ENCODE data around the gene LMO1. TPM values are rescaled to one million over a fixed set of nuclear protein-coding genes. Genes with fewer than 3 reads are reported as not detected.

The LMO1 gene
- total RNA-seq, 2 experiments from 2014 or later, result not detected

- no peak for DNase-seq (ENCODE audit: low spot score)
- Histone ChIP-seq H3K9me3 (ENCODE audit: low read length) (no peaks in the 10 kb centered on the region), H3K79me2 (ENCODE audit: insufficient read depth, low read depth, low read length) (no peaks in the 10 kb centered on the region), H3K4me2 (ENCODE audit: low read length) (no peak overlapping the region), H3K9me2 (ENCODE audit: insufficient read depth, low read length) (no peaks in the 10 kb centered on the region), H2AFZ (ENCODE audit: low read length) (no peak overlapping the region), H3K36me3 (ENCODE audit: insufficient read depth, low read length) (no peaks in the 10 kb centered on the region), H3K4me1 (ENCODE audit: insufficient read depth, low read length, poor library complexity, severe bottlenecking) (no peaks in the 10 kb centered on the region), H3K27ac (ENCODE audit: low read depth, low read length, poor library complexity, severe bottlenecking) (no peak overlapping the region), H3K4me3 (ENCODE audit: low read depth, low read length, poor library complexity, severe bottlenecking) (no peak overlapping the region), H4K20me1 (ENCODE audit: insufficient read depth, low read length) (no peaks in the 10 kb centered on the region)
- TF ChIP-seq EZH2phosphoT487 (IDR thresholded peaks at IDR 0.05; ENCODE audit: borderline replicate concordance, low read depth, low read length), result no peak
- no peak for TF ChIP-seq CTCF (conservative IDR thresholded peaks at IDR 0.05; ENCODE audit: low read length)
- BruUV-seq (replicated peaks), result no TSS peak
- intact Hi-C loops (cut with micrococcal nuclease; ENCODE audit: unreplicated experiment), result loop anchor here (5.0 to 10.0 kb wide), 2 partner anchors 72 to 374 kb away; partner anchors contain the start of gene LMO1
- ChIA-PET CTCF (ENCODE audit: unreplicated experiment) (no interaction called here), POLR2A (interaction anchor here (0.8 kb wide), 1 partner anchor 12 kb away, joined by 3 read pairs; no protein-coding TSS in a partner anchor)
Measured at GRCh38 chr11:8190431-8190830, 73.2 kb downstream of the LMO1 start.

- TF ChIP-seq CTCF (conservative IDR thresholded peaks at IDR 0.05; ENCODE audit: low read length) (no peak), EZH2phosphoT487 (IDR thresholded peaks at IDR 0.05; ENCODE audit: borderline replicate concordance, low read depth, low read length) (no peak)
- POLR2A ChIA-PET, result no interaction called here
Measured at GRCh38 chr11:8186429-8186828, 77.2 kb downstream of the LMO1 start.

GRCh38 chr11:8183111-8183510 is 80.6 kb downstream of the LMO1 start:
- Histone ChIP-seq H3K36me3 (ENCODE audit: insufficient read depth, low read length) (no peaks in the 10 kb centered on the region), H3K4me2 (ENCODE audit: low read length) (no peak overlapping the region), H3K9me2 (ENCODE audit: insufficient read depth, low read length) (no peaks in the 10 kb centered on the region), H3K27ac (ENCODE audit: low read depth, low read length, poor library complexity, severe bottlenecking) (no peak overlapping the region), H3K79me2 (ENCODE audit: insufficient read depth, low read depth, low read length) (no peaks in the 10 kb centered on the region), H3K9me3 (ENCODE audit: low read length) (no peaks in the 10 kb centered on the region), H4K20me1 (ENCODE audit: insufficient read depth, low read length) (no peaks in the 10 kb centered on the region), H3K4me3 (ENCODE audit: low read depth, low read length, poor library complexity, severe bottlenecking) (no peak overlapping the region), H2AFZ (ENCODE audit: low read length) (no peak overlapping the region), H3K4me1 (ENCODE audit: insufficient read depth, low read length, poor library complexity, severe bottlenecking) (no peaks in the 10 kb centered on the region)
- CTCF ChIA-PET (ENCODE audit: unreplicated experiment), result no interaction called here
- POLR2A ChIA-PET, result interaction anchor here (0.6 to 1.7 kb wide), 4 partner anchors 11 to 1875 kb away, joined by 4 to 5 read pairs (median 4); no protein-coding TSS in a partner anchor
- BruUV-seq (replicated peaks), result no TSS peak
- intact Hi-C loops (cut with micrococcal nuclease; ENCODE audit: unreplicated experiment), result no loop called here
- DNase-seq (ENCODE audit: low spot score), result no peak
- TF ChIP-seq EZH2phosphoT487 (IDR thresholded peaks at IDR 0.05; ENCODE audit: borderline replicate concordance, low read depth, low read length) (no peak), CTCF (conservative IDR thresholded peaks at IDR 0.05; ENCODE audit: low read length) (no peak)

More at GRCh38 chr11:8186429-8186828, 77.2 kb downstream of the LMO1 start:
- no peaks in the 10 kb centered on the region for H3K79me2 ChIP-seq (ENCODE audit: insufficient read depth, low read depth, low read length)
- H3K4me1 ChIP-seq (ENCODE audit: insufficient read depth, low read length, poor library complexity, severe bottlenecking), result no peaks in the 10 kb centered on the region
- H3K9me3 ChIP-seq (ENCODE audit: low read length), result no peaks in the 10 kb centered on the region
- intact Hi-C loops (cut with micrococcal nuclease; ENCODE audit: unreplicated experiment), result no loop called here
- no peak overlapping the region for H2AFZ ChIP-seq (ENCODE audit: low read length)
- no peaks in the 10 kb centered on the region for H3K9me2 ChIP-seq (ENCODE audit: insufficient read depth, low read length)
- no peaks in the 10 kb centered on the region for H4K20me1 ChIP-seq (ENCODE audit: insufficient read depth, low read length)
- no TSS peak for BruUV-seq (replicated peaks)
- no peak for DNase-seq (ENCODE audit: low spot score)
- no peaks in the 10 kb centered on the region for H3K36me3 ChIP-seq (ENCODE audit: insufficient read depth, low read length)
- H3K4me2 ChIP-seq (ENCODE audit: low read length), result no peak overlapping the region
- CTCF ChIA-PET (ENCODE audit: unreplicated experiment), result no interaction called here
- H3K4me3 ChIP-seq (ENCODE audit: low read depth, low read length, poor library complexity, severe bottlenecking), result no peak overlapping the region
- H3K27ac ChIP-seq (ENCODE audit: low read depth, low read length, poor library complexity, severe bottlenecking), result no peak overlapping the region

Measured in OCI-LY7 (cell line).